ENCODE measurements around the gene RGP1. TPM values are rescaled to one million over a fixed set of nuclear protein-coding genes. Genes with fewer than 3 reads are reported as not detected.

The RGP1 gene
- total RNA-seq, 2 donors from 2014 or later, result 24.6 to 30.1 TPM

DNA sequence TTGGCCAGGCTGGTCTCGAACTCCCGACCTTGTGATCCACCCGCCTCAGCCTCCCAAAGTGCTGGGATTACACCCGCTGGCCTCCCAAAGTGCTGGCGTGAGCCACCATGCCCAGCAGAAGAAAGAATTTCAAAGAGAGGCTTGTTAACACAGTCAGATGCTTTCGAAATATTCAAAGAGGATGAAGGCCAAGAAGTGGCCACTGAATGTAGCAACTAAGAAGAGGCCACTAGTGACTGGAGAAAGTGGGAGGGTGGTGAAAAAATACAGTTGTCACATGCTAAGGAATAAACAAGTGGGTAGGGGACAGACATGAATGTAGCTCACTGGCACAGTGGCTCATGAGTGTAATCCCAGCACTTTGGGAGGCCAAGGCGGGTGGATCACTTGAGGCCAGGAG is 46.4 kb upstream of the RGP1 start:
- TF ChIP-seq CTCF (conservative IDR thresholded peaks at IDR 0.05), result no peak
- Mint-ChIP-seq H3K36me3 (ENCODE audit: low read depth) (peaks cover 51% of the 10 kb centered on the region), H3K4me3 (no peak overlapping the region), H3K9me3 (no peaks in the 10 kb centered on the region), H3K4me1 (no peaks in the 10 kb centered on the region), H3K27me3 (ENCODE audit: insufficient read depth) (no peaks in the 10 kb centered on the region), H3K27ac (no peak overlapping the region)
- no peaks in the 10 kb centered on the region for H3K9me3 ChIP-seq (ENCODE audit: control insufficient read depth, low read length)
- H3K4me1 ChIP-seq (ENCODE audit: control insufficient read depth, insufficient read depth, low read length), result no peaks in the 10 kb centered on the region
- DNase-seq, result no peak
- H3K27ac ChIP-seq (ENCODE audit: low read depth, low read length), result no peak overlapping the region
- H3K36me3 ChIP-seq (ENCODE audit: control insufficient read depth, insufficient read depth, low read length), result peaks cover 94% of the 10 kb centered on the region
- 92 to 95% methylated on average over 7 of the region's 7 CpGs for WGBS, 2 experiments (ENCODE audit: insufficient coverage in 1 of 2, insufficient read length in 1 of 2)
- no peak overlapping the region for H3K9ac ChIP-seq (ENCODE audit: extremely low read depth, low read length, poor library complexity, severe bottlenecking)
- no peak overlapping the region for H3K4me3 ChIP-seq (ENCODE audit: low read length)
- H3K27me3 ChIP-seq (ENCODE audit: control insufficient read depth, insufficient read depth, low read length, poor library complexity, severe bottlenecking), result no peaks in the 10 kb centered on the region

- Histone ChIP-seq H3K27ac (ENCODE audit: low read depth, low read length) (no peak overlapping the region), H3K4me3 (ENCODE audit: low read length) (no peak overlapping the region), H3K36me3 (ENCODE audit: control insufficient read depth, insufficient read depth, low read length) (peaks cover 94% of the 10 kb centered on the region), H3K9me3 (ENCODE audit: control insufficient read depth, low read length) (no peaks in the 10 kb centered on the region), H3K4me1 (ENCODE audit: control insufficient read depth, insufficient read depth, low read length) (no peaks in the 10 kb centered on the region), H3K27me3 (ENCODE audit: control insufficient read depth, insufficient read depth, low read length, poor library complexity, severe bottlenecking) (no peaks in the 10 kb centered on the region), H3K9ac (ENCODE audit: extremely low read depth, low read length, poor library complexity, severe bottlenecking) (no peak overlapping the region)
- Mint-ChIP-seq H3K9me3 (no peaks in the 10 kb centered on the region), H3K4me3 (no peak overlapping the region), H3K36me3 (ENCODE audit: low read depth) (peaks cover 61% of the 10 kb centered on the region), H3K4me1 (no peaks in the 10 kb centered on the region), H3K27ac (no peak overlapping the region), H3K27me3 (ENCODE audit: insufficient read depth) (no peaks in the 10 kb centered on the region)
- WGBS, 2 experiments (ENCODE audit: insufficient coverage in 1 of 2, insufficient read length in 1 of 2), result 93 to 94% methylated on average over 20 to 26 of the region's 26 CpGs
- DNase-seq, result no peak
- TF ChIP-seq CTCF (conservative IDR thresholded peaks at IDR 0.05), result no peak
These were observed 45.0 kb upstream of the RGP1 start for GRCh38 chr9:35703906-35704672.

DNA sequence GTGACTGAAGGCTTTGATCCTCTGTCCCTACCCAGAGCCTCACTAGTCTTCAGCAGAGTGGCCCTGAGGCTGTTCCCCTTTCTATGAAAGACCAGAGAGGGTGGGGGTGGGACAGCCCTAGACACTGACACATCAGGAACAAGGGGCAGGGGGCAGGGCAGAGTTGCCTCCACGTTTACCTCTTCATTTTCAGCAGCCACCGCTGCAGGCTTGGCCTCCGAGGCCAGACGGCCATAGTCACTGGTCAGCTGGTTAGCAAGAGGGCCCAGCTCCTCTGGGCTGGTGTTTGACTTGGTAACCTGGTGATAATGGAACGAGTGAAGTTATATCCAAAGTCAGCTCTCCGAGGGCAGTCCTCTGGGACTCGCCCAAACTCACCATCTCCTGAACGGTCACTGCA is 43.7 kb upstream of the RGP1 start:
- Mint-ChIP-seq H3K9me3 (no peaks in the 10 kb centered on the region), H3K27me3 (ENCODE audit: insufficient read depth) (no peaks in the 10 kb centered on the region), H3K27ac (no peak overlapping the region), H3K4me1 (no peaks in the 10 kb centered on the region), H3K36me3 (ENCODE audit: low read depth) (peaks cover 68% of the 10 kb centered on the region), H3K4me3 (no peak overlapping the region)
- Histone ChIP-seq H3K27ac (ENCODE audit: low read depth, low read length) (no peak overlapping the region), H3K4me1 (ENCODE audit: control insufficient read depth, insufficient read depth, low read length) (no peaks in the 10 kb centered on the region), H3K4me3 (ENCODE audit: low read length) (no peak overlapping the region), H3K36me3 (ENCODE audit: control insufficient read depth, insufficient read depth, low read length) (peaks cover 88% of the 10 kb centered on the region), H3K9ac (ENCODE audit: extremely low read depth, low read length, poor library complexity, severe bottlenecking) (no peak overlapping the region), H3K9me3 (ENCODE audit: control insufficient read depth, low read length) (no peaks in the 10 kb centered on the region), H3K27me3 (ENCODE audit: control insufficient read depth, insufficient read depth, low read length, poor library complexity, severe bottlenecking) (no peaks in the 10 kb centered on the region)
- TF ChIP-seq CTCF (conservative IDR thresholded peaks at IDR 0.05), result no peak
- DNase-seq, result no peak
- 83 to 91% methylated on average over 7 to 8 of the region's 8 CpGs for WGBS, 2 experiments (ENCODE audit: insufficient coverage in 1 of 2, insufficient read length in 1 of 2)

Data from endodermal cell (in vitro differentiated cells).